Progenitor cell of endocrine pancreas (in vitro differentiated cells): ENCODE measurements around the gene NDUFAF7. TPM values are rescaled to one million over a fixed set of nuclear protein-coding genes. Genes with fewer than 3 reads are reported as not detected.

Experiments
- DNase-seq: peaks from one replicate; pipeline ENCODE4 v3.0.0; 2021; ENCODE audit warnings: low spot score; ENCODE audit not compliant: unreplicated experiment
- H3K27ac Mint-ChIP-seq: 2 replicates; pipeline ENCODE4 v1.8.0; 2021; ENCODE audit warnings: mild to moderate bottlenecking, moderate library complexity, mixed read lengths
- H3K27me3 Mint-ChIP-seq: 2 replicates; pipeline ENCODE4 v1.8.0; 2021; ENCODE audit warnings: mixed read lengths
- H3K36me3 Mint-ChIP-seq: 2 replicates; pipeline ENCODE4 v1.8.0; 2022; ENCODE audit warnings: mixed read lengths; ENCODE audit not compliant: insufficient read depth
- H3K4me1 Mint-ChIP-seq: 2 replicates; pipeline ENCODE4 v1.8.0; 2021; ENCODE audit warnings: low read depth, mixed read lengths
- H3K4me3 Mint-ChIP-seq: 2 replicates; pipeline ENCODE4 v1.8.0; 2021; ENCODE audit warnings: low read depth, mild to moderate bottlenecking, moderate library complexity, mixed read lengths
- H3K9me3 Mint-ChIP-seq: 2 replicates; pipeline ENCODE4 v1.8.0; 2021; ENCODE audit warnings: low read depth, mixed read lengths
- CTCF ChIP-seq: fragments of 200-600 bp; sonication (generic); IDR thresholded peaks from one replicate; pipeline ENCODE4 v1.5.0; 2021; ENCODE audit warnings: antibody characterized with exemption, mild to moderate bottlenecking; ENCODE audit not compliant: unreplicated experiment
- total RNA-seq: library from RNA; stranded (reverse); gene quantifications from 2 replicates; pipeline ENCODE4 v1.2.1, GENCODE V29; 2021

Gene NDUFAF7
- total RNA-seq, 1 donor from 2014 or later, result 27.6 TPM

GRCh38 chr2:37262522-37262921 lies 31.1 kb downstream of the NDUFAF7 start:
- H3K4me3 Mint-ChIP-seq, result no peak overlapping the region
- DNase-seq, result no peak
- no peak for TF ChIP-seq CTCF
- no peaks in the 10 kb centered on the region for H3K9me3 Mint-ChIP-seq
- H3K27ac Mint-ChIP-seq, result no peak overlapping the region
- peaks cover 9% of the 10 kb centered on the region for H3K4me1 Mint-ChIP-seq
- peaks cover 15% of the 10 kb centered on the region for H3K36me3 Mint-ChIP-seq
- H3K27me3 Mint-ChIP-seq, result no peaks in the 10 kb centered on the region

GRCh38 chr2:37263839-37264238 lies 32.4 kb downstream of the NDUFAF7 start:
- H3K9me3 Mint-ChIP-seq, result no peaks in the 10 kb centered on the region
- H3K27me3 Mint-ChIP-seq, result no peaks in the 10 kb centered on the region
- H3K36me3 Mint-ChIP-seq, result peaks cover 17% of the 10 kb centered on the region
- TF ChIP-seq CTCF, result no peak
- H3K27ac Mint-ChIP-seq, result no peak overlapping the region
- DNase-seq, result no peak
- no peak overlapping the region for H3K4me3 Mint-ChIP-seq
- H3K4me1 Mint-ChIP-seq, result peaks cover 9% of the 10 kb centered on the region

GRCh38 chr2:37267685-37268084 lies 36.2 kb downstream of the NDUFAF7 start:
- no peak for TF ChIP-seq CTCF
- Mint-ChIP-seq H3K9me3 (no peaks in the 10 kb centered on the region), H3K4me1 (peaks cover 9% of the 10 kb centered on the region), H3K27me3 (no peaks in the 10 kb centered on the region), H3K36me3 (peaks cover 22% of the 10 kb centered on the region), H3K4me3 (no peak overlapping the region), H3K27ac (no peak overlapping the region)
- no peak for DNase-seq

- no peaks in the 10 kb centered on the region for H3K9me3 Mint-ChIP-seq
- no peak for TF ChIP-seq CTCF
- H3K27ac Mint-ChIP-seq, result no peak overlapping the region
- H3K4me1 Mint-ChIP-seq, result peaks cover 9% of the 10 kb centered on the region
- no peaks in the 10 kb centered on the region for H3K27me3 Mint-ChIP-seq
- no peak overlapping the region for H3K4me3 Mint-ChIP-seq
- H3K36me3 Mint-ChIP-seq, result peaks cover 23% of the 10 kb centered on the region
- no peak for DNase-seq
These were observed 36.7 kb downstream of the NDUFAF7 start for GRCh38 chr2:37268111-37268510.

- DNase-seq, result no peak
- H3K36me3 Mint-ChIP-seq, result peaks cover 24% of the 10 kb centered on the region
- no peak overlapping the region for H3K4me3 Mint-ChIP-seq
- TF ChIP-seq CTCF, result no peak
- no peak overlapping the region for H3K27ac Mint-ChIP-seq
- H3K9me3 Mint-ChIP-seq, result no peaks in the 10 kb centered on the region
- H3K4me1 Mint-ChIP-seq, result no peaks in the 10 kb centered on the region
- no peaks in the 10 kb centered on the region for H3K27me3 Mint-ChIP-seq
These were observed 40.1 kb downstream of the NDUFAF7 start for GRCh38 chr2:37271376-37272067.
